DOHH2 (cell line): Measurements from ENCODE around the gene BRINP3.

Experiments
- CTCF ChIP-seq: fragments of 200-600 bp; sonication (generic); IDR thresholded peaks from one replicate; pipeline ENCODE4 v1.5.1; 2014; ENCODE audit warnings: antibody characterized with exemption, mild to moderate bottlenecking, low read depth, low read length; ENCODE audit not compliant: poor library complexity, severe bottlenecking
- EZH2phosphoT487 ChIP-seq: fragments of 200-600 bp; sonication (generic); IDR thresholded peaks from 2 replicates; pipeline ENCODE4 v1.6.1; 2017; ENCODE audit warnings: borderline replicate concordance, mild to moderate bottlenecking, antibody characterized with exemption, low read length, moderate library complexity, mixed read lengths

- TF ChIP-seq CTCF, result no peak
- no peak for TF ChIP-seq EZH2phosphoT487
These were observed 285.0 kb downstream of the BRINP3 start for GRCh38 chr1:190192627-190193026.
